HFF-Myc (cell line): Measurements from ENCODE around the gene CABCOCO1.

Experiments
- DNase-seq: peaks from one replicate; pipeline ENCODE4 v3.0.0-alpha.2; 2011; ENCODE audit warnings: low read depth; ENCODE audit errors: extremely low read depth
- H3K4me3 ChIP-seq: replicated peaks from 2 replicates; pipeline ENCODE4 v1.5.1; 2011; ENCODE audit warnings: low read depth, mild to moderate bottlenecking, control low read depth, low read length
- TF ChIP-seq, protein P1 (sequence below): IDR thresholded peaks from 2 replicates; pipeline ENCODE4 v1.5.1; 2012; ENCODE audit warnings: mild to moderate bottlenecking, low read depth, low read length, control low read depth; ENCODE audit errors: missing control alignments

Gene CABCOCO1

DNA sequence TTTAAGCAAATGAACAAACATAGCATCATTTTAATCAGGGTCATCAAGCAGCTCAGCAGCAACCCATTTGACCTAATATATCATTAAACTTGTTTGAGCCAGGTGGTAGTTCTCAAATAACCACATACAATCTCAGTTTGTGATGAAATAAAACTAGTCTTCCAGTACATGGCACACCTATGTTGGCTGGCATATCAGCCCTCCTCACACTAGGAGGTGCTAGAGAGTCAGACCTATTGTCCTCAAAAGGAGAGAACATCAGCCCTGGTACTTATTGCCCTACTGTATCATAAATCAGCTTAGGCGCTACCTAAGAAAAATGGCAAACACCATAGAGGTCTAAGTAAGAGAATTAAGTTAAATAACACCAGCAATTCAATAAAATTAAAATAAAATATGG is 81.7 kb downstream of the CABCOCO1 start:
- TF ChIP-seq, protein P1, sequence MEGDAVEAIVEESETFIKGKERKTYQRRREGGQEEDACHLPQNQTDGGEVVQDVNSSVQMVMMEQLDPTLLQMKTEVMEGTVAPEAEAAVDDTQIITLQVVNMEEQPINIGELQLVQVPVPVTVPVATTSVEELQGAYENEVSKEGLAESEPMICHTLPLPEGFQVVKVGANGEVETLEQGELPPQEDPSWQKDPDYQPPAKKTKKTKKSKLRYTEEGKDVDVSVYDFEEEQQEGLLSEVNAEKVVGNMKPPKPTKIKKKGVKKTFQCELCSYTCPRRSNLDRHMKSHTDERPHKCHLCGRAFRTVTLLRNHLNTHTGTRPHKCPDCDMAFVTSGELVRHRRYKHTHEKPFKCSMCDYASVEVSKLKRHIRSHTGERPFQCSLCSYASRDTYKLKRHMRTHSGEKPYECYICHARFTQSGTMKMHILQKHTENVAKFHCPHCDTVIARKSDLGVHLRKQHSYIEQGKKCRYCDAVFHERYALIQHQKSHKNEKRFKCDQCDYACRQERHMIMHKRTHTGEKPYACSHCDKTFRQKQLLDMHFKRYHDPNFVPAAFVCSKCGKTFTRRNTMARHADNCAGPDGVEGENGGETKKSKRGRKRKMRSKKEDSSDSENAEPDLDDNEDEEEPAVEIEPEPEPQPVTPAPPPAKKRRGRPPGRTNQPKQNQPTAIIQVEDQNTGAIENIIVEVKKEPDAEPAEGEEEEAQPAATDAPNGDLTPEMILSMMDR, result peak; percentile 50
- DNase-seq, result no peak
- H3K4me3 ChIP-seq, result no peak overlapping the region

DNA sequence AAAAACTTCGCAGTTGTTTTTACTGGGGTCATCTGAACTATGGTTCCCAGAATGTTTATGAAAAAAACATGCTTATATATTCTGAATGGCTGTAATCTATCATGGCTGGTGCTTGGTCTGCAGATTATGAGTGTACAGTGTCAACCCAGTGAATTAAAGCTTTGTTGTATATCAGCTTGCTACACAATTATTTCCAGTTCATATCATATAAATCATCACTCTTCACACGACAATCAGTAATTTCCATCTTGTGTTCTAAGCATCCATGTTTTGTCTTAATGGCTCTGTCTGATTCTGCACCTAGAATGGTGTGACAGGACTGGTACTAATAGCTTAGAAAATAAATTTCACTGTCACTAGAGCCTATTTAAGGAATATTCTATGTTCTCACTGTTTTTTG is 83.6 kb downstream of the CABCOCO1 start:
- H3K4me3 ChIP-seq, result no peak overlapping the region
- TF ChIP-seq, protein P1, result no peak
- DNase-seq, result no peak

DNA sequence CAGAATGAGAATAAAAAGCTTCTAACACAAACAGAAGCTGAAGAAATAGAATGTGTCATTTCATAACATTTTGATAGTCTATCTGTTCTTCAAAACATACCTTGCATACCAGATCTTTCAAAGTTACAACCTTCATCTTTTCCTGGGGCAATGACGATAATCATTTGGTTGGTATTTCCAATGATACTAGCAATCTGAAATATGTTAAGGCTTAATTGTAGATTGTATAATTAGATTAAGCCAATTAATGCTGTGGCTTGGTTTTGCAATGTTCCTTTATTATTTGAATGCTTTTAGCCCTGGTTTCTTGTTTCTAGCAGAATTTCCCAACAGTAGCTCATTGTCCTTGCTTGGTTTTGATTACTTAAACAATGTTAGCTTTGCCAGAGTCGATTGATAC is 84.6 kb downstream of the CABCOCO1 start:
- no peak for DNase-seq
- TF ChIP-seq, protein P1, result no peak
- H3K4me3 ChIP-seq, result no peak overlapping the region

DNA sequence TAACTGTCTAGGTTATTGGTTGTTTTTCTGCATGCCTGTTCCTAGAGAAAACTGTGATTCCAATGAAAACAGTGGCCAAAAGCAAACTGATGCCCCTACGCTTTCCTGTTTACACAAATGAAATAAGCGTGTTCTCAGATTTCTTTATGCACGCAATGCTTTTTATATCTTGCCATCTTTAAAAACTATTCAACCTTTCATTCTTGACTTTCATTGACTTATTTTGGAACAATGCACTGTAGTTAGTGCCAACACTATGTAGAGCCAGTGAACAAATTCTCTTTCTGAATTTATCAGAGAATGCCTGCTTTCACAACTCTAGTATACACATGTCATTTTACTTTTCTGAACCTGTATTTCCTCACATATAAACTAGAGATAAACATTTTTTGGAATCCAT is 86.6 kb downstream of the CABCOCO1 start:
- H3K4me3 ChIP-seq, result no peak overlapping the region
- TF ChIP-seq, protein P1, result no peak
- DNase-seq, result no peak

DNA sequence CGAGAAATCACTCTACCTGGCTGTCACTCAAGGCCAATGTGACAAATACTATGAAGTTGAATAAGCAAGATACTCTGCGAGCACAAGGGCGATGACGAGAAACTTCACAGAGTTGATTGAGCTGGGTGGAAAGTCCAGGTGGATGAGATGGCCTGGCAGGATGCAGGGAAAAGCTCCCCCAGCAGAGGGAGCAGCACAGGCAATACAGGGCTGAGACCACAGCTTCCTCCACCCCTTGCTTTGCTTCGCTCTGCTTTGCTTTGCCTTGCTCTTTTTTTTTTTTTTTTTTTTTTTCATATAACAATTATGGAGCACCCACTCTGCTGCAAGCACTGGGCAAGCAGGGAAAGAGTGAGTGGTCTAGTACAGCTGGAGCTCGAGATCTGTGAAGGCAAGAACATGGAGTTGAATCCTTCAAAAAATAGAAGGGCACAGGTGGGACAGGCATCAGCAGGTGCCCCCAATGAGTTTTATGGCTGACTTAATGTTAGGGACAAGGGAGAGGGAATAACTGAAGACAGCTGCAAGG is 88.3 kb downstream of the CABCOCO1 start:
- DNase-seq, result peak; percentile 38
- H3K4me3 ChIP-seq, result no peak overlapping the region
- TF ChIP-seq, protein P1, result peak; percentile 84

DNA sequence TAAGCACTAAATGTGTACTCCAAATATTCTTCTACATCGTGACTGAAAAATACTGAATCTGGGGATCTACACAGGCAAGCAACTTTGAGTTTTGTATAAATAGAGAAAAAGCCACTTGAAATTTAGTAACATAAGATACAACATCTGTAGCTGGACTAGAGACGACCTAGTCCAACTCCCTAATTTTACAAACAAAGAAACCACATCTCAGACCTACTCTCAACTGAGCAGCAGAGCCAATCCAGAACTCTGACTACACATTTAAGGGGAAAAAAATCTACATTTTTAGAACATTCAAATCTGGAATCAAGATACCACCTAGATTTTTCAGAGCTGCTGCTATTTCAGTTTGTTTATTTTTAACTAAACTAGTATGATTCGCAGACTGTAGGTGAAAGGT is 88.9 kb downstream of the CABCOCO1 start:
- TF ChIP-seq, protein P1, result no peak
- H3K4me3 ChIP-seq, result no peak overlapping the region

More for the DNA sequence above, 88.9 kb downstream of the CABCOCO1 start:
- no peak for DNase-seq
